Osteoblast (primary cell): ENCODE data around the gene ZNF221. TPM values are rescaled to one million over a fixed set of nuclear protein-coding genes. Genes with fewer than 3 reads are reported as not detected.
A peak's percentile ranks its signal among the peaks of the same experiment; 100 is the strongest.

ENCODE experiments used
- DNase-seq: peaks from one replicate; pipeline ENCODE4 v3.0.0; 2011; ENCODE audit warnings: low spot score, mixed read lengths; ENCODE audit not compliant: insufficient read length; ENCODE audit errors: missing footprints
- H2AFZ ChIP-seq: 2 replicates; pipeline ENCODE4 v1.6.0; 2011; ENCODE audit warnings: mild to moderate bottlenecking, low read length
- H3K27ac ChIP-seq: 2 replicates; pipeline ENCODE4 v1.5.1; 2011; ENCODE audit warnings: mild to moderate bottlenecking, low read depth, low read length, moderate library complexity
- H3K27me3 ChIP-seq: 2 replicates; pipeline ENCODE4 v1.6.0; 2012; ENCODE audit warnings: mild to moderate bottlenecking, control low read depth, inconsistent platforms, low read length, moderate library complexity; ENCODE audit not compliant: insufficient read depth
- H3K36me3 ChIP-seq: 2 replicates; pipeline ENCODE4 v1.5.1; 2011; ENCODE audit warnings: mild to moderate bottlenecking, low read length, control low read depth, moderate library complexity; ENCODE audit not compliant: insufficient read depth
- H3K4me1 ChIP-seq: 2 replicates; pipeline ENCODE4 v1.5.1; 2011; ENCODE audit warnings: mild to moderate bottlenecking, low read length, control low read depth, moderate library complexity; ENCODE audit not compliant: insufficient read depth
- H3K4me2 ChIP-seq: 2 replicates; pipeline ENCODE4 v1.6.0; 2011; ENCODE audit warnings: mild to moderate bottlenecking, low read length; ENCODE audit not compliant: insufficient read depth
- H3K4me3 ChIP-seq: fragments of 200-600 bp; sonication (generic); 3 replicates; pipeline ENCODE4 v1.5.1; 2012; ENCODE audit warnings: mild to moderate bottlenecking, low read length, inconsistent platforms; ENCODE audit not compliant: insufficient read depth
- H3K79me2 ChIP-seq: 2 replicates; pipeline ENCODE4 v1.6.0; 2012; ENCODE audit warnings: mild to moderate bottlenecking, low read length, control low read depth, inconsistent platforms; ENCODE audit not compliant: insufficient read depth
- H3K9me3 ChIP-seq: 2 replicates; pipeline ENCODE4 v1.5.1; 2011; ENCODE audit warnings: low read depth, low read length, control low read depth
- H4K20me1 ChIP-seq: 2 replicates; pipeline ENCODE4 v1.6.0; 2012; ENCODE audit warnings: mild to moderate bottlenecking, low read length, control low read depth; ENCODE audit not compliant: insufficient read depth
- total RNA-seq: library from RNA; depleted of rRNA; stranded (reverse); fragments of >200 nt; gene quantifications from 2 replicates; pipeline ENCODE4 v1.2.3, GENCODE V29; 2012
- TF ChIP-seq, protein P1 (sequence below): IDR thresholded peaks from 2 replicates; pipeline ENCODE4 v1.5.1; 2011; ENCODE audit warnings: mild to moderate bottlenecking, low read depth, low read length, moderate library complexity; ENCODE audit errors: extremely low read depth

The ZNF221 gene
- total RNA-seq, 1 donor = 9.0 TPM

- Histone ChIP-seq H3K4me2 (no peak overlapping the region), H3K36me3 (no peaks in the 10 kb centered on the region), H3K9me3 (no peaks in the 10 kb centered on the region), H3K27ac (no peak overlapping the region), H3K4me1 (no peaks in the 10 kb centered on the region), H2AFZ (no peak overlapping the region), H3K27me3 (no peaks in the 10 kb centered on the region), H3K79me2 (no peaks in the 10 kb centered on the region), H4K20me1 (no peaks in the 10 kb centered on the region), H3K4me3 (no peak overlapping the region)
- no peak for DNase-seq
- TF ChIP-seq, protein P1, sequence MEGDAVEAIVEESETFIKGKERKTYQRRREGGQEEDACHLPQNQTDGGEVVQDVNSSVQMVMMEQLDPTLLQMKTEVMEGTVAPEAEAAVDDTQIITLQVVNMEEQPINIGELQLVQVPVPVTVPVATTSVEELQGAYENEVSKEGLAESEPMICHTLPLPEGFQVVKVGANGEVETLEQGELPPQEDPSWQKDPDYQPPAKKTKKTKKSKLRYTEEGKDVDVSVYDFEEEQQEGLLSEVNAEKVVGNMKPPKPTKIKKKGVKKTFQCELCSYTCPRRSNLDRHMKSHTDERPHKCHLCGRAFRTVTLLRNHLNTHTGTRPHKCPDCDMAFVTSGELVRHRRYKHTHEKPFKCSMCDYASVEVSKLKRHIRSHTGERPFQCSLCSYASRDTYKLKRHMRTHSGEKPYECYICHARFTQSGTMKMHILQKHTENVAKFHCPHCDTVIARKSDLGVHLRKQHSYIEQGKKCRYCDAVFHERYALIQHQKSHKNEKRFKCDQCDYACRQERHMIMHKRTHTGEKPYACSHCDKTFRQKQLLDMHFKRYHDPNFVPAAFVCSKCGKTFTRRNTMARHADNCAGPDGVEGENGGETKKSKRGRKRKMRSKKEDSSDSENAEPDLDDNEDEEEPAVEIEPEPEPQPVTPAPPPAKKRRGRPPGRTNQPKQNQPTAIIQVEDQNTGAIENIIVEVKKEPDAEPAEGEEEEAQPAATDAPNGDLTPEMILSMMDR = no peak
Measured at GRCh38 chr19:43976732-43977131, 25.7 kb downstream of the ZNF221 start.

DNA sequence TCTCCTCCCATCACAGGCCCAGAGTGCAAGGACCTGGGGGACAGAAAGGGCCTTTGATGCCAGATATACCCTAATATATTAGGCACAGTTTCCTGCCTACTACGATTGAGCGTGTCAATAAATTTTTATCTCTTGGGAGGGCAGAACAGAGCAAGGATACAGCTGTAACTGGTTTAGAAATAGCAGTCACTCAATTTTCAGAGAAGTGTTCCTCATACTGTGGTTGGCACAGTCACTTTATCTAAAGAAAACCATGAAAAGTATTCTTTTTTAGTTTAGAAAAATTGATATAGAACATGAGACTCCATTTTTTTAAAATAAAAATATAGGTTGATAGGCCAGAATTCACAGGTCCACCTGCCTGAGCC is 32.5 kb downstream of the ZNF221 start:
- Histone ChIP-seq H3K9me3 (no peaks in the 10 kb centered on the region), H4K20me1 (no peaks in the 10 kb centered on the region), H2AFZ (peak overlapping the region; percentile 21), H3K4me1 (peaks cover 5% of the 10 kb centered on the region), H3K36me3 (no peaks in the 10 kb centered on the region), H3K4me2 (peak overlapping the region; percentile 75), H3K4me3 (peak overlapping the region; percentile 80), H3K27me3 (no peaks in the 10 kb centered on the region), H3K27ac (no peak overlapping the region), H3K79me2 (peaks cover 33% of the 10 kb centered on the region)
- TF ChIP-seq, protein P1 = no peak
- no peak for DNase-seq

GRCh38 chr19:43983912-43984686 is 33.1 kb downstream of the ZNF221 start, which contains the start of gene ZNF155:
TSS of gene ZNF155 (plus strand) at chr19:43984188. CDS start at chr19:43988544, 4,356 bp downstream.
- H3K27ac ChIP-seq = peak within 1 kb of the TSS; percentile 61
- H3K9me3 ChIP-seq = no peaks in the 10 kb centered on the region
- H4K20me1 ChIP-seq = no peaks in the 10 kb centered on the region
- H3K4me3 ChIP-seq = peak within 1 kb of the TSS; percentile 80
- peak within 1 kb of the TSS; percentile 98 for H2AFZ ChIP-seq
- DNase-seq = peak; percentile 90
- peaks cover 33% of the 10 kb centered on the region for H3K79me2 ChIP-seq
- H3K27me3 ChIP-seq = no peaks in the 10 kb centered on the region
- peak within 1 kb of the TSS; percentile 75 for H3K4me2 ChIP-seq
- H3K4me1 ChIP-seq = peaks cover 5% of the 10 kb centered on the region
- TF ChIP-seq, protein P1 = no peak
- peaks cover under 1% of the 10 kb centered on the region for H3K36me3 ChIP-seq

DNA sequence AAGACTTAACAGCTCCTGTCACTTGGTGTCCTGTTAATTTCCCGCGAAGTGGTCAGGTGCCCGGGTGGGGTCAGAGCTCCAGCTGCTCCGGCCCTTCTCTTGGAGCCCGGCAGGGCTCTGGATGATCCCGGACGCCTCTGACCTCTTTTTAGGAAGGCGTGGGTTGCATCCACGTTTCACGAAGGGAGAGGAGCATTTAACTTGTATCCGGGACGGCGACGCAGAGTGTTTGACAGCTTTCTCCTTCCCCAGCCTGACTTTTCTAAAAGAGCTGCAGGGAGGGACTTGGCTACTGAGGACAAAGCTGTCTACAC is 33.6 kb downstream of the ZNF221 start:
- peak; percentile 60 for DNase-seq
- Histone ChIP-seq H3K4me2 (peak overlapping the region; percentile 75), H3K79me2 (peaks cover 33% of the 10 kb centered on the region), H3K27ac (peak overlapping the region; percentile 61), H3K36me3 (peaks cover 5% of the 10 kb centered on the region), H2AFZ (peak overlapping the region; percentile 98), H3K9me3 (no peaks in the 10 kb centered on the region), H4K20me1 (no peaks in the 10 kb centered on the region), H3K4me3 (peak overlapping the region; percentile 80), H3K27me3 (no peaks in the 10 kb centered on the region), H3K4me1 (peaks cover 5% of the 10 kb centered on the region)
- TF ChIP-seq, protein P1 = no peak
